ENCODE measurements around the gene WDFY1.
"Not testable (repeated sequence)": the region's sequence is repeated elsewhere in the genome, so short reads cannot be mapped to it uniquely, and the experiment has no call there.

DNA sequence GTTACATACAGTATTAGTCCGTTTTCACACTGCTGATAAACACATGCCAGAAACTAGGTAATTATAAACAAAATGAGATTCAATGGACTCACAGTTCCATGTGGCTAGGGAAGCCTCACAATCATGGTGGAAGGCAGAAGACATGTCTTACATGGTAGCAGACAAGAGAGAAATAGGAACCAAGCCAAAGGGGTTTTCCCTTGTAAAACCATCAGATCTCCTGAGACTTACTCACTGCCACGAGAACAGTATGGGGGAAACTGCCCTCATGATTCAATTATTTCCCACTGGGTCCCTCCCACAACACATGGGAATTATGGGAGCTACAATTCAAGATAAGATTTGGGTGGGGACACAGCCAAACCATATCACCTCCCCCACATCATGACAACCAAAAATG lies 5.7 kb downstream of the WDFY1 start:
- not testable (repeated sequence) for TF ChIP-seq POLR2A (IDR thresholded peaks at IDR 0.05)
- TF ChIP-seq, protein P1, sequence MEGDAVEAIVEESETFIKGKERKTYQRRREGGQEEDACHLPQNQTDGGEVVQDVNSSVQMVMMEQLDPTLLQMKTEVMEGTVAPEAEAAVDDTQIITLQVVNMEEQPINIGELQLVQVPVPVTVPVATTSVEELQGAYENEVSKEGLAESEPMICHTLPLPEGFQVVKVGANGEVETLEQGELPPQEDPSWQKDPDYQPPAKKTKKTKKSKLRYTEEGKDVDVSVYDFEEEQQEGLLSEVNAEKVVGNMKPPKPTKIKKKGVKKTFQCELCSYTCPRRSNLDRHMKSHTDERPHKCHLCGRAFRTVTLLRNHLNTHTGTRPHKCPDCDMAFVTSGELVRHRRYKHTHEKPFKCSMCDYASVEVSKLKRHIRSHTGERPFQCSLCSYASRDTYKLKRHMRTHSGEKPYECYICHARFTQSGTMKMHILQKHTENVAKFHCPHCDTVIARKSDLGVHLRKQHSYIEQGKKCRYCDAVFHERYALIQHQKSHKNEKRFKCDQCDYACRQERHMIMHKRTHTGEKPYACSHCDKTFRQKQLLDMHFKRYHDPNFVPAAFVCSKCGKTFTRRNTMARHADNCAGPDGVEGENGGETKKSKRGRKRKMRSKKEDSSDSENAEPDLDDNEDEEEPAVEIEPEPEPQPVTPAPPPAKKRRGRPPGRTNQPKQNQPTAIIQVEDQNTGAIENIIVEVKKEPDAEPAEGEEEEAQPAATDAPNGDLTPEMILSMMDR (IDR thresholded peaks at IDR 0.05), result not testable (repeated sequence)
